Stimulated activated CD4-positive, alpha-beta T cell treated with anti-CD3 and anti-CD28 coated beads, TNF-alpha, amount 100 ng/mL, for 48 hours (primary cell): ENCODE results near the gene GUK1.

ENCODE experiments used
- DNase-seq, 3 donors: peaks; one replicate each; pipeline ENCODE4 v3.0.0-alpha.2; 2020; ENCODE audit warnings: low read depth in 3 of 3

GUK1 gene

DNA sequence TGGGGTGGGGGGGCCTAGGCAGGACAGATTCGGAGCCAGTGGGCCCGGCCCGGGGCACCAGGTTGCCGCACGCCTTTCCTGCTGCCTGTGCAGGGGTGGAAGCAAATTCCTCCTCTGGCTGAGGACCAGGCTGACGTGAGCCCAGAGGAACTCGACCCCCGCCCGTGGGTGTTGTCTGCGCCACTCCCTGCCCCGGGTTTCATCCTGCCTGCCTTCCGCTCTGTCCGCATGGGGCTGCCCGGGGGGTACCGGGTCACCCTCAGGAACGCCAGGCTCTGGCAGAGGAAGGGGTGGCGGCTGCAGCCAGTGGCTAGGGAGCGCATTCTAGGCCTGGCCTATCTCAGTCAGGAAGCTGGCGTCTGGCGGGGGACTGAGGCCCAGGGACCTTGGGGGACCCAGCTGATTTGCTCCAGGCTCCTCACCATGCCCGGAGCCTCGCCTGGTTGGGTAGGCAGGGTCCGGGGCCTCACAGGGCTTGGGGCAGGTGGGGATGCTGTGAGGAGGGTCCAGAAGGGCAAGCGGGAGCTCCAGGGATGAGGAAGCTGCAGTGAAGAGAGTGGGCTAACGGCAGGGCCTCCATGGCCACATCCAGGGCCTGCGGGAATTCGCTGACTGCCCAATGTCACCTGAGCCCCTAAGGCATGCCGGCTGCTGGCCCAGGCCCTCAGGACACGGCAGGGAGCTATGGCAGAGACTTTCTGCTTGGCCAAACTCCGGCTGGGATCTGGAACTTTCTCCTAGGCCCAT, 23.1 kb downstream of the GUK1 start:
- no peak for DNase-seq

DNA sequence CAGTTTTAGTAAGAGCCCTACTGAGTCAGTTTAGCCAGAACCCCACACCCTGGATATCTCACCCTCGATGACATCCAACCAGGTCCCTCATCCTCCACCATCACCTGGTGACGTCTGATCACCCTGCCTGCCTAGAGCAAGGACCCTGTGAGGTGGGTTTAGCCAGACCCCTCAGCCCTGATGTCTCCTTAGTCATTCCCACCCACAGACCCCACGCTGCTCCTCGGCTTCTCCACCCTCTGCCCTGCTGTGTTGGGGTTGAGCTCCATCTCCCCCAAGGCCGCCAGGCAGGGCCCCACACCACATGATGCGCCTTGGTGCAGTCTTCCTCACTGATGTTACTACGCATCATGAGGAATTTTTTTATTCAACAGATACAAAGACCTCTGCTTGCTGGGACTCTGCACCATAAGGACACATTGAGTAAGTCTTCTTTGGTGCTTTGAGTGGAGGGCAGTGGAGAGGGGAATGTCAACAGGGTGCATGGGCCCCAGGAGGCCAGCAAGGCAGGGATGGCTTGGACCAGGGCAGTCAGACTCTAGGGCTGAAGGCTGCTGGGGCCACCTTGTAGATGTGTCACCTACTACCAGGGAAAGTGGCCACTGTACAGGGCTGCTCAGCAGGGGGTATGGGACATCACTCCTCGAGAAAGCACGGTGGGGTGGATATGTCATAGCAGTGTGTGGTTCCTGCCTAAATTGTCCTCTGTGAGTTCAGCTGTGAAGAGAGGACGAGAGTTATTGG, 23.9 kb downstream of the GUK1 start:
- DNase-seq: no peak

DNA sequence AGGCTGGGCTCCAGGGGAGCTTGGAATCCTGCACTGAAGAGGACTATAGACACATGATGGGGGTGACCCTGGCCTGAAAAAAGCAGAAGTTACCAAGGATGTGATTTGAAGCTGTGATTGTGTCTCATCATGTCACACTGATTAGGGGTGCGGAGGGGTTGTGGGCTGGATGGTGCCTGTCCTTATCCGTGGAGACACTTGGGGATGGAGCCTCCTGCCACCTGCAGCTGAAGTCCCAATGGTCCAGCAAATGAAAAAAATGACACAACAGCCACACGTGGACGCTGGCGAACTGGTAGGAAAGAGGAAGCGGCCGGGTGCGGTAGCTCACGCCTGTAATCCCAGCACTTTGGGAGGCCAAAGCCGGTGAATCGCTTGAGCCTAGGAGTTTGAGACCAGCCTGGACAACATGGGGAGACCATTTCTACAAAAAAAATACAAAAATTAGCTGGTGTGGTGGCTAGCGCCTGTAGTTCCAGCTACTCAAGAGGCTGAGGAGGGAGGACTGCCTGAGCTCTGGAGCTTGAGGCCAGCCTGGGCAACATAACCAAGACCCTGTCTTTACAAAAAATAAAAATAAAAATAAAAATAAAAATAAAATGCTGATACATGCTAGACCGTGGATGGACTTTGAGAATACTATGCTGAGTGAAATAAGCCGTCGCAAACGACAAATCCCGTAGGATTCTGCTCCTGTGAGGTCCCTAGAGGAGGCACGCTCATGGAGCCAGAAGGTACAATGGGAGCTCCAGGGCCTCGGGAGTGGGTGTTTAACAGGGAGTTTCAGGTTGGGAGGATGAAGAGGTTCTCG, 24.7 kb downstream of the GUK1 start:
- no peak for DNase-seq

DNA sequence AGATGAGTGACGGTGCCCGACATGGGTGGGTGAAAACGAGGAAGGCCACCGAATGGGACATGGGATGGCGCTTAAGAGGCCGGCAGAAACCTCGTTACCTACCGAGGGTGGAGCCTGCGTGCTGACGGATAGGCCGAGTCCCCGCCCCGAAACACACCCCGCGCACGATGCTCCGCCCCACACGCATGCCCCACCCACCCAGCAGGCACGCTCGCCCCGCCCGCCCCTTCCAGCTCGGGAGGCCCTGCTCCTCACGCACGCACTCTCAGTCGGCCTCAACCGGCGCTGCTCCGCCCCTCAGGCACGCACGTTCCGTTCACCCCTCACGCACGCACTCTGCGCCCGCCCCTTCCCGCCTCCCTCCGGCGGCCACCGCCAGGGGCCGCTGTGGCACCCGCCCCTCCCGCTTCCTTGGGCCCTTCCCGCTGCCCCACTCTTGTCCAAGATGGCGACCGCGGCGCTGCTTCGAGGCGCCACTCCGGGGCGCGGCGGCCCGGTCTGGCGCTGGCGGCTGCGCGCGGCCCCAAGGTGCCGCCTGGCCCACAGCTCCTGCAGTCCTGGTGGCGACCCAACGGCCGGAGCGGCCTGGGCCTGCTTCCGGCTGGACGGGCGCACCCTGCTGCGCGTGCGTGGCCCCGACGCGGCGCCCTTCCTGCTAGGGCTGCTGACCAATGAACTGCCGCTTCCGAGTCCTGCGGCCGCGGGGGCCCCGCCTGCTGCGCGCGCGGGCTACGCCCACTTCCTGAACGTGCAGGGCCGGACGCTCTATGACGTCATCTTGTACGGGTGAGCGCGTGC, 25.5 kb downstream of the GUK1 start, which contains the start of gene IBA57:
IBA57 (plus strand) TSS at position 433 of the 798 bp plus-strand sequence; CDS start at position 446, 13 bp downstream.
- DNase-seq: peak; percentile 99 to 100 (median 99)

DNA sequence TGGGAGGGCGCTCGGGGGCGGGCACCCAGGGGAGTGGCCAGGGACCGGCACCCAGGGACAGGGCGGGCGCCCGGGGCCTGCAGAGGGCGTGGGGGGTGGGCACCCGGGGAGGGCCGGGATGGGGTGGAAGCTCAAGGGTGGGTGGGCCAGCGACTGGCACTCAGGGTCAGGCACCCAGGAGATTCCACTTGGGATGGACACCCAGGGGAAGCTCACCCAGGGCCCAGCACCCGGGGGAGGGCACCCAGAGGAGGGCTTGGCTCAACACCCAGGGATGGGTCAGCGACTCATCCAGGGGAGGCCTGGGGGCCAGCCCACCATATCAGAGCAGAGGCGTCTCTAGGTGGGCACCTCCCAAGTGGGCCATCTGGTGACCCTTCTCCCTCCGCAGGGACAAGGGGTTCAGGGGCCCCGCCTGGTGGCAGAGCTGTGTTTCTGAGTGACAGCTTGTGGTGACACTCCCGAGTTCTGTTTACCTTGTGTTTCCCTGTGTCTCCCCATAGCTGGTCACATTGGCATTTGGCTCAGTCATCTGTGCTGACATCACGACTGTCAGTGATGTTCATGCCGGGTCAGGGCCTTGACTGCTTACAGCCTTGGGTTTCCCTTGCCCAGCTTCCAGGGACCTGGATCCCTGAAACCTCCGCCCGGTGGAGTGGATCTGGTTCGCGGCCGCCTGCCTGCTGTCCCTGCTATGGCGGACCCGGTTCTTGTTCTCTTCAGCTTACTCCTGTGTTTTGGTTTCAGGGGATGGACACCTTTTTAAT, 26.3 kb downstream of the GUK1 start:
- DNase-seq: peak; percentile 28 to 47 (median 40)

DNA sequence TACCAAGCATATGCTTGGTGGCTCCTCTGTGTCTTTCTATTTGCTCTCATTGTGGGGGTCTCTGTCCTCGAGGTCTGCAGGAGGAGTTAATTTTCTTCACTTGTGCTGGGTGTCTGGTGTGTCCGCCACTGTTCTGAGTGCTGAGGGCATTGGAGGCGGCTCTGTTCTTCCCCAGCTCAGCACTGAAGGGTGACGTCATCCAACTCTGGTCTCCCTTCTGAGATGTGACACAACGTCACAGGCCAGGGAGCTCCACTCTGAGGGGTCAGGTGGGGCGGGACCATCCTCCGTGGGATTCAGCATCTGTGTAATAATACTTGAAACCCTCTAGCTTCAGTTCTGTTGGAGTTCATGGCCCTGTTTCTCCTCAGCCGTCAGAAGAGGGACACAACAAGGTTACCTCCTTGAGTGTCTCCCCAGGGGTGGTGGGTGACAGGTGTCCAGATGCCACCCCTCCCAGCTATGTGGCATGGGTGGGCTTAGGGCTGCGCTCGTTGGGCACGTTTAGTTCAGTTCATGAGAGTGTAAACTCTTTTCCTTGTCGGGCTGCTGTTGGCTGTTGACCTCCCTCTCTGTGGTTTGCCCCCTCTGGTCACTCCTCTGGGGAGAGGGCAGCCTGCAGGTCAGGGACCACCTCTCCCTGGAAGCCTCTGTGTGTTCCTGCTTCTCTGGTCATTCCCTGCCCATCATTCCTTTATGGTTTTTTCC, 28.6 kb downstream of the GUK1 start:
- no peak for DNase-seq

DNA sequence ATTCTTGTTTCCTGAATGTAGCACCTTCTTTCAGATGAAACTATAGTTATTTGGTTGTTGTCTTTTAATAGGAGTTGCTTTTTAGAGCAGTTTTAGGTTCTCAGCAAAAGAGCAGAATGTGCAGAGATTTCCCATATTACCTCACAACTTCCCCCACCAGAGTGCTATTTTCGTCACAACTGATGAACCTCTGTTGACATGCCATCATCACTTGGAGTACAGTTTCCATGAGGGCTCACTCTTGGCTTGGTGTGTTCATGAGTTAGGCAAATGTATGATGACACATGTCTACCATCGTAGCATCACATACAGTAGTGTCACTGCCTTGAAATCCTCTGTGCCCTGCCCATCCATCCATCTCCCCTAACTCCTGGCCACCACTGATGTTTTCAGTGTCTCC, 29.3 kb downstream of the GUK1 start:
- DNase-seq: no peak

DNA sequence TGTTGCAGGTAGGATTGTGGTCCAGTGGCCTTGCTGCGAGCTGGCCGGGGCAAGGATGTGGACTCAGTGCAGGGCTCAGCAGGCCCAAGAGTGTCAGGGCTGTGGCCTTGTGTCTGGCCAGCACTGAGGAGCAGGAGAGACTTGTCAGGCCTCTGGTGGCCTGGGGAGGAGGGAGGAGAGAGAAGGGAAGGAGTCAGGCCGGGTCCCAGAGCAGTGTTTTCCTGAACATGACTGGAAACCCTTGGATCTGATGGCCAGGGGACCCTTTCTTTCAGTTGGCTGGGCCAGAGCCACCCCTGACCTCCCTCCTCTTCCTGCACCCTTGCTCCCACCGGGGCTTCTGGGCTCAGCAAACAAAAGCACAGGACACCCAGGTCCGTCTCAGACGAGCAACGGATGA, 30.6 kb downstream of the GUK1 start:
- DNase-seq: no peak

DNA sequence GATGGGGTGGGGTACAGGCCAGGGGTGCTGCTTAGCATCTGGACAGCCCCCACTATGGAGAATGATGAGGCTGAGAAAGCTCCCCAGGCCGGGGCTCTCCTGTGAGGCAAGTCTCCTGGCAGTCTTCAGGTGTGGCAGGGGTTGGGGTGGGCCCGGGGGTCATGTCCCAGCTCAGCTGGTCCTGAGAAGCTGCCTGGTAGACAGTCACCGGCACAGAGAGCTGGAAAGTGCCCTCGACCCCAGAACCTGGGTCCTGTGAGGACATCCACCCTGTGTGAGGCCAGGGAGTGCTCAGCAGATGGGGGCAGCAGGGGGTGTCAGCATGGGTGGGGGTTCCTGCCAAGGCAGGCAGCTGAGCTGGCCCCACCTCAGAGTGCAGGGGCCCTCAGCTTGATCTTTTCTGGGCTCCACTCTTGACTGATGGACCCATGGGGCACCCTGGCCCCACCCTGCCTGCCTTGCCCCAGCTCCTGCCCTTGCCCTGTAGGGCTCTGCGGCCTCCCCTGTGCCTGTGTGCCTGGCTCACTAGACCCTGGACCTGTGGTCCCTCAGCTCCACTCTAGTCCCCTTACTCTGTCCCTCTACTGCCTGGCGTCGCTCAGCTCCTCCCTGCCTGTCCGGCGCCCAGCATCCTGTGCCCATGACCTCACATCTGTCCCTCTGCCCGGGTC, 31.3 kb downstream of the GUK1 start:
- no peak for DNase-seq

DNA sequence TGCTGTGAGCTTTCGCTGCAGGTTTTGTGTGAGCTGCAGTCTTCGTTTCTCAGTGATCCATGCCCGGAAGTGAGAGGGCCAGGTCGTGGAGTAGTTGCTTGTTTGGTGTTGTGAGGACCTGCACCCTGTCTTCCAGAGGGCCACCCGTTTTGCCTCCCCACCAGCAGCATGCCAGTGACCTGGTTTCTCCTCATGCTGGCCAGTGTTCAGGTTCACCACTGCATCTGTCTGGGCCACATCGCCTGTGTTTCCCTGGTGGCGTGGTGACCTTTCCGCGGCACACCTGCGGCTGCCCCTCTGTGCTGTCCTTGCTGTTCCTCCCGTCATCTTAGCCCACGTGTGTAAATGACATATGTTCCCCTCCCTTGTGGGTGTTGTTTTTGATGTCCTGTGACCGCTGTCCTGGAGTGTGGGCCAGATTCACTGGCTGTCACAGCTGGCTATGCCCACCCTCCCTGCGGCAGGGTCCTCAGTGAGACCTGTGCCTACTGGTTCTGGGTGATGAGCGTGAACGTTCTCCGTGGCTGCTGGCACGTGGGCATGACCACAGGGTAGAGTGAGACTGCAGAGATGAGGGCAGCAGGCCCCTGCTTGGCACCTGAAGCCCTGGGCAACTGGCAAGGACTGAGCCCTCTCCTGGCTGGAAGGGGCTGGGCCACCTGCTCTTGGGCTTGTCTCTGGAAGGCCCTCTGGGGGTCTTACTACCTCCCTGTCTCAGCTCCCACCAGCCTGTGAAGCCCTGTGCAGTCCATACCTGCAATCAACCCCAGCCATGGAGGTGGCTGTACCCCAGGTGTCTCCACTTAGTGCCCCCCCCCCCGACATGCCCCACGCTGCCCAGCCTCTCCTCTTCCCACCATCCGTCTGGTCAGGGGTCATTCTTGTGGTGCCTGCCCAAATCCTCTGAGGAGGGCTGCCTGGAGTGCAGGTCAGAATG, 32.8 kb downstream of the GUK1 start:
- DNase-seq: no peak

DNA sequence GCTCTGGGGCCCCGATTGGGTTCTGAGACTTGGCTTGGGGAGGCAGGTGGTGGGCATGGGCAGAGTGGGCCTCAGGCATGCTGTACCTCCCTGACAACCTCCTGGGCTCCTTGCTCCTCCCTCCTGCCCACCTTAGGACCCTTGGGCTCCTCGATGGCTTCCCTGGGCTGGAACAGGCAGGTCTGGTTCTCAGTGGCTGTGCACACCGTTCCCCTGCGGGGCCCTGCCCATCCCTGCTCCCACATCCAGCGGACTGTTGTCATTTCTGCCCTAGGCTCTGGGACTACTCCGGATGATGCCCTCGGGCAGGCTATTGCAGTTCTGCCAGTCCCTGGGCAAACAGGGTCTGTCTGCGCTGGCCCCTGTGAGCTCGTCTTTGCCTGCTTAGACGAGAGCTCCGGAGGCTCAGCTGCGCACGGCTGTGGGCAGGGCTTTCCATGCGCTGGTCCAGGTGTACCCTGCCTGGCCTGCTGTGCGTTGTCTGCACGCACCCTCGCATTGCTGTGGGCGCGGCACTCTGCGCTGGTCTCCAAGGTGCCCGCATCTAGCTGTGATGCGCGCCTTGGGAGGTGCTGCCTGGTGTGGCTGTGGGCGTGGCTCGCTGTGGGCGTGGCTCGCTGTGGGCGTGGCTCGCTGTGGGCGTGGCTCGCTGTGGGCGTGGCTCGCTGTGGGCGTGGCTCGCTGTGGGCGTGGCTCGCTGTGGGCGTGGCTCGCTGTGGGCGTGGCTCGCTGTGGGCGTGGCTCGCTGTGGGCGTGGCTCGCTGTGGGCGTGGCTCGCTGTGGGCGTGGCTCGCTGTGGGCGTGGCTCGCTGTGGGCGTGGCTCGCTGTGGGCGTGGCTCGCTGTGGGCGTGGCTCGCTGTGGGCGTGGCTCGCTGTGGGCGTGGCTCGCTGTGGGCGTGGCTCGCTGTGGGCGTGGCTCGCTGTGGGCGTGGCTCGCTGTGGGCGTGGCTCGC, 33.7 kb downstream of the GUK1 start:
- peak in 1 of 3 donors; percentile 21 for DNase-seq

DNA sequence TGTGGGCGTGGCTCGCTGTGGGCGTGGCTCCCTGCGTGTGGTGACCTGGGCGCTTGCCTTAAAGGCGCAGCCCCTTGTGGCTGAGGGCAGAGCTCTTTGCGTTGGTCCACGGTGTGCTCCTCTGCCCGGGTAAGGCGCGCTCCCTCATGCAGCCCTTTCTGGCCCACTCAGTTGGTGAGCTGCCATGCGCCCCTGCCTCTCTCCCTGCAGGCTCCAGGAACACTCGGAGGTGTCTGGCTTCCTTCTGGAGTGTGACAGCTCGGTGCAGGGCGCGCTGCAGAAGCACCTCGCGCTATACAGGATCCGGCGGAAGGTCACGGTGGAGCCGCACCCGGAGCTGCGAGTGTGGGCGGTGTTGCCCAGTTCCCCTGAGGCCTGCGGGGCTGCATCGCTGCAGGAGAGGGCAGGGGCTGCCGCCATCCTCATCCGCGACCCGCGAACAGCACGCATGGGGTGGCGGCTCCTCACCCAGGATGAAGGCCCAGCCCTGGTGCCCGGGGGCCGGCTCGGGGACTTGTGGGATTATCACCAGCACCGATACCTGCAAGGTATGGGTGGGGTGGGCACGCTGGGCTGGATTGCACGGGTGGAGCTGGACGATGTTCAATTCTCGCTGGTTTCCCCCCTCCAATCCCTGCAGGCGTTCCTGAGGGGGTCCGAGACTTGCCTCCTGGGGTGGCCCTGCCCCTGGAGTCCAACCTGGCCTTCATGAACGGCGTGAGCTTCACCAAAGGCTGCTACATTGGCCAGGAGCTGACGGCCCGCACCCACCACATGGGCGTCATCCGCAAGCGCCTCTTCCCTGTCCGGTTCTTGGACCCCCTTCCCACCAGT, 34.6 kb downstream of the GUK1 start:
- no peak for DNase-seq

DNA sequence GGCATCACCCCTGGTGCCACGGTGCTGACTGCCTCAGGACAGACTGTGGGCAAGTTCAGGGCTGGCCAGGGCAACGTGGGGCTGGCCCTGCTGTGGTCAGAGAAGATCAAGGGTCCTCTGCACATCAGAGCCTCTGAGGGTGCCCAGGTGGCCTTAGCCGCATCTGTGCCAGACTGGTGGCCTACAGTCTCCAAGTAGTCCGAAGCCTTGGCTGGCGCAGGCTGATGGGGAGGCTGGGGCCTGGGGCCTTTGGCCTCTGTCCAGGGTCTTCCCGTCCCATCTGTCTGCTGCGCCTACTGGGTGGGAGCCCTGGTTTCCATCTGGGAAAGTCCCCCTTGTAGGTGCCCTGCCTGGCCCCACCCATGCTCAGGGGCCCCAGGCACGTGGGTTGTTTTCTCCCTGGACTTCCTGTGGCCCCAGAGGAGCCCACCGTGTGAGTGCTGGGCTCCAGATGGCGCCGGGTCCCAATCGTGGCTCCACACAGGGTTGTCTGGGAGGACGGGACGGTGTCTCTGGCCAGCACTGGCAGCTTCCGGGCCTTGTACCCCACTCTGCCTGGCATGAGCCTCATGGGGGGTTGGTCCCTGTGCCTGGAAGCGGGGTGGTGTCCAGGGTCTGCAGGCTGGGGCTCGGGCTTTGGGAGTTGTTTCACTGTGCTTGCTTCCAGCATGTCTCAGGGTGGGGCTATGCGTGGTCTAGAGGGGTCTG, 35.4 kb downstream of the GUK1 start:
- DNase-seq: no peak

DNA sequence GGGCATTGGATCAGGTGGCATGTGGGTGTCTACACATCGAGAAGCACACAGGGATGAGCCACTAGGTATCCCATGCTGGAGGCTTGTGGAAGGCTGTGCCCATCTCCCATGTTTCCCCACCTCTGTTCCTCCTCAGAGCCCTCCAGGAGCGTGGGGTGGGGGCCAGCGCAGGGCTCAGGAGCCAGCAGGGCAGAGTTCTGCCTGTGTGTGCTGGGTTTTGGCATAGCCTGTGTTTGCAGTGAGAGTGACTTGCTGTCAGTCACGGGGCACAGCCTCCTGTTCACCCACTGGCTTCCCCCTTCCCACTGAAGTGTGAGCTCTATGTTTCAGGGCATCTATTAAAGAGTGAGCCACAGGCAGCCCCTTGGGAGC, 35.9 kb downstream of the GUK1 start:
- DNase-seq: no peak

DNA sequence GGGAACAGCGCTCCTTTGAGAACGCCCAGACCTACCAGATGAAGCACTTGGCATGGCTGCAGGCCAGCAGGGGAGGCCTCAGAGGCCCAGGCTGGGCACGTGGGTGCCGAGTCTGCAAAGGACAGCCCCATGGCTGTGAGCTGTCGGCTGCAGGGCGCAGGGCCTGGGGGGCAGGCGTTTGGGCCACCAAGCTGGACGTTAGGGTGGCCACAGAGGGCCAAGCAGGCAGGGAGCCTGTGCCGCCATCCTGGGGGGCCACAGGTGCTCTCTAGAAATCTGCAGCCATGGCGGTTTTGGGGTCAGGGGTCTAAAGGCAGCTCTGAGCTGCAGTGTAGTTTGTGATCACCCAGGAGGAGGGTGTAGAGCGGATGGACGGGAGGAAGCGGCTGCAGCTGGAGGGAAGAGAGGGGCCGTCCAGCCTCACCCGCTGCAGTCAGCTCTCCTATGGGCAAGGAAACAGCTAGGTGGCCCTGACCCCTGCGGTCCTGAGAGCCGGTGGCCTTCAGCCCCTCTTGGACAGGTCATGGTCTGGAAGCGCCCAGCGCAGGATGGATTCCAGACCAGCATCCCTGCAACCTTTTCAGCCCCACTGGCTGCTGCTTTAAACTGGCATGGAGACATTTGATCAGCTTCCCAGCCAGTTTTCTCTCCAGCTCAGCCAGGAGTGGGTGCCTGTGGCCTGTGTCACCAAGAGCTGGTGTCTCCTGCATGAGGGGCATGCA, 36.5 kb downstream of the GUK1 start:
- DNase-seq: no peak
